ENCODE results near the gene TMEM69.
"Not testable (repeated sequence)": the region's sequence is repeated elsewhere in the genome, so short reads cannot be mapped to it uniquely, and the experiment has no call there.

The TMEM69 gene

GRCh38 chr1:45687754-45688740, at the start of gene TMEM69:
TMEM69 (plus strand) TSS chr1:45688181; CDS start chr1:45691069, 2,888 bp downstream.
- DNase-seq = peak; percentile 44 to 84

- no peak for DNase-seq
Measured at GRCh38 chr1:45640293-45640692, 47.7 kb upstream of the TMEM69 start.

GRCh38 chr1:45643321-45643720, 44.7 kb upstream of the TMEM69 start:
- no peak for DNase-seq

- peak in 1 of 2 experiments; percentile 12 for DNase-seq
Measured at GRCh38 chr1:45643978-45644377, 44.0 kb upstream of the TMEM69 start.

- DNase-seq = no peak
Measured at GRCh38 chr1:45644661-45645060, 43.3 kb upstream of the TMEM69 start.

- no peak for DNase-seq
Measured at GRCh38 chr1:45647248-45648021, 40.5 kb upstream of the TMEM69 start.

GRCh38 chr1:45654540-45655280, 33.3 kb upstream of the TMEM69 start:
- no peak for DNase-seq

GRCh38 chr1:45656573-45657226, 31.3 kb upstream of the TMEM69 start:
- no peak for DNase-seq

- DNase-seq = no peak
Measured at GRCh38 chr1:45658171-45658570, 29.8 kb upstream of the TMEM69 start.

- no peak for DNase-seq
Measured at GRCh38 chr1:45659222-45659621, 28.8 kb upstream of the TMEM69 start.

- DNase-seq = no peak
Measured at GRCh38 chr1:45660336-45660735, 27.6 kb upstream of the TMEM69 start.

GRCh38 chr1:45666836-45667235, 21.1 kb upstream of the TMEM69 start:
- DNase-seq = no peak

GRCh38 chr1:45667321-45668111, 20.5 kb upstream of the TMEM69 start:
- no peak for DNase-seq

- no peak for DNase-seq
Measured at GRCh38 chr1:45668526-45668925, 19.5 kb upstream of the TMEM69 start.

GRCh38 chr1:45669379-45669778, 18.6 kb upstream of the TMEM69 start:
- no peak for DNase-seq

GRCh38 chr1:45669859-45670655, 17.9 kb upstream of the TMEM69 start:
- DNase-seq = no peak

- DNase-seq = no peak
Measured at GRCh38 chr1:45673956-45674355, 14.0 kb upstream of the TMEM69 start.

- DNase-seq = no peak
Measured at GRCh38 chr1:45674478-45674877, 13.5 kb upstream of the TMEM69 start.

- not testable (repeated sequence) for DNase-seq
Measured at GRCh38 chr1:45676553-45676952, 11.4 kb upstream of the TMEM69 start.

- no peak for DNase-seq
Measured at GRCh38 chr1:45677751-45678245, 10.2 kb upstream of the TMEM69 start.

- DNase-seq = no peak
Measured at GRCh38 chr1:45678489-45678888, 9.5 kb upstream of the TMEM69 start.
